GM18499 (cell line): Measurements from ENCODE around the gene APLP2.

Experiments used
- ATAC-seq: cut with Tn5 transposase; IDR thresholded peaks from one replicate; pipeline ENCODE4 v1.9.1; 2021; ENCODE audit warnings: moderate number of reproducible peaks; ENCODE audit not compliant: insufficient read depth, unreplicated experiment

Gene APLP2

GRCh38 chr11:130139401-130139800, 69.7 kb downstream of the APLP2 start:
- ATAC-seq, result no peak

DNA sequence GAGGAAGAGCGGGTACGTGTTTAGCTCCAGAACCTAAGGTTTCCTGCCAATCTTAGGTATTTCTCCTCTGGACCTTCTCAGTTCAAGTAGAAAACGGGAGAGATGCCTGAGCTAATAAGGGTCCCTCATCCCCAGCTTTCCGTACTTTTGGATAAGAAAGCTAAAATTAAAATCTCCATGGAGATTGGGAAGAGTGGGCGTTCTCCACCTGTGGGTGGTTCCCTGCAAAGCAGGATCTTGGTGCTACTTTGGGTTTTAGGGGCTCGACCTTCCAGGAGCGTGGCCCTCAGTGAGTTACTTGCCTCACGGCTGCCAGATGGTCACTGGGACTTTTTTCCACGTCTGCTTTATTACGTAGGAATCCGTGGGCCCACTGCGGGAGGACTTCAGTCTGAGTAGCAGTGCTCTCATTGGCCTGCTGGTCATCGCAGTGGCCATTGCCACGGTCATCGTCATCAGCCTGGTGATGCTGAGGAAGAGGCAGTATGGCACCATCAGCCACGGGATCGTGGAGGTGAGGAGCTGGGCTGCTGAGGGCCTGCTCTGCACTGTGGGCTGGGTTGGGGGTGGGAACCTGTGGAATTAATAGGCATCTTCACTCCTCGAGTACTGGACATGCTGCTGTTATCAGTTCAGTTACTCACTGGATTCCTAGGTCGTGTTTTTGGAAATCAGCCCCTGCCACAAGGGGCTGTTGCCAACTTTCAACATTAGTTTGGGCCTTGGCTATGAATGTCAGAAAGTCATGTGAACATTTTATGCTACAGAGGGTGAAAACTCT, 72.1 kb downstream of the APLP2 start:
- ATAC-seq, result no peak

GRCh38 chr11:130144141-130144540, 74.4 kb downstream of the APLP2 start:
- ATAC-seq, result no peak

DNA sequence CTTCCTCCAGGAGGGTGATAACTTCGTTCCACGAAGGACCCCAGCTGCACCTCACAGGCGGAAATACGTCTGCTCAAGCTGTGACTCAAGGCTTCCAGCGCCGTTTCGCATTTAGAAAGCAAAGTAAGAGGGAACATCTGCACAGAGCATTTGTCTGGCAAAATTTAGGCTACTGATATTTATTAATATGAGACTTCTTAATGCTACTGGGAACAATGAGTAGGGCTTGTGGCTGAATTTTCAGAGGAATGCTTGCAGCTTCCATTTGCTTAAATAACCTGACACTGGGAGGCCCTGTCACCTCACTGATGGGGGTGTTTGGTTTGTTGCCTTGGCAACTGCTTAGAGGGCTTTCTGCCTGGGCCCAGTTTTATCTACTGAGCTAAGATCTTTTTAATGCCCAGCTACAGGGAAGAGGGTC, 75.2 kb downstream of the APLP2 start:
- no peak for ATAC-seq

- no peak for ATAC-seq
These were observed 75.7 kb downstream of the APLP2 start for GRCh38 chr11:130145311-130145812.

- no peak for ATAC-seq
These were observed 76.5 kb downstream of the APLP2 start for GRCh38 chr11:130145975-130146776.

- ATAC-seq, result no peak
These were observed 77.1 kb downstream of the APLP2 start for GRCh38 chr11:130146796-130147195.

DNA sequence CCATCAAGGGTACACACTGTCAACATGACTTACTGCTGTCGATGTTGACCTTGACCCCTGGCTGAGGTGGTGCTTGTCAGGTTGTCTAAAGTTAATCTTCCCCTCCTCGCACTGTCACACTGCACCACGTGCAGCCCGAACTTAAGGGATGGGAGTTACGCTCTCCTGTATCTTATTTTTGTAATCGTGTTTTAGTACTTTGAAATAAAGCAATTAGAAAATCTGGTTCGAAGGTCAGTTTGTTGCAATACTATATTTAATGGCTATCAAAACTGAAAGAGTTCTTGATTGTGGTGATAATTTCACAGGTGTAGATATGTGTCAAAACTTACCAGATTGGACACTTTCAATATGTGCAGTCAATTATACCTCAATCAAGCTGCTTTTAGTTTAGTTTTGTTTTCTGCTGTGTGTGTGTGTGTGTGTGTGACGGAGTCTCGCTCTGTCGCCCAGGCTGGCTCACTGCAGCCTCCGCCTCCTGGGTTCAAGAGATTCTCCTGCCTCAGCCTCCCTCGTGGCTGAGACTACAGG, 79.2 kb downstream of the APLP2 start:
- no peak for ATAC-seq

GRCh38 chr11:130150790-130151189, 81.1 kb downstream of the APLP2 start:
- ATAC-seq, result no peak

DNA sequence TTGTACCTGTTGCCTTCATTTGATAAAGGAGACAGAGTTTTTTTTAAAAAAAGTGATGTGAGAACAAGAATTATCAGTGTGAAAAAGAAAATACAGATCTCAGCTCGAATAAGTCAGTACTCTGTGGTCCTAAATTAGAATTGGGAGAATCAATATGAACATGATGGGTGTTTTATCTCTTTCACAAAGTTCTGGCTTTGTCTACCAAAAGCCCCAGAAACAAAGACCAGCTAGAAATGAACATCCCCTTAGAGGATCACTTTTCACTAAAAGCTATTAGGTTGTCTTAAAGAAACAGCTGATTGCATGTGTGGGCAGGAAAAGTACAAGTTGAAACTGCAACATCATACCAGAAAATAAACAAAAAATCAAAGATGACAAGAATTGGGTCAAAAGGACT, 81.5 kb downstream of the APLP2 start:
- no peak for ATAC-seq

DNA sequence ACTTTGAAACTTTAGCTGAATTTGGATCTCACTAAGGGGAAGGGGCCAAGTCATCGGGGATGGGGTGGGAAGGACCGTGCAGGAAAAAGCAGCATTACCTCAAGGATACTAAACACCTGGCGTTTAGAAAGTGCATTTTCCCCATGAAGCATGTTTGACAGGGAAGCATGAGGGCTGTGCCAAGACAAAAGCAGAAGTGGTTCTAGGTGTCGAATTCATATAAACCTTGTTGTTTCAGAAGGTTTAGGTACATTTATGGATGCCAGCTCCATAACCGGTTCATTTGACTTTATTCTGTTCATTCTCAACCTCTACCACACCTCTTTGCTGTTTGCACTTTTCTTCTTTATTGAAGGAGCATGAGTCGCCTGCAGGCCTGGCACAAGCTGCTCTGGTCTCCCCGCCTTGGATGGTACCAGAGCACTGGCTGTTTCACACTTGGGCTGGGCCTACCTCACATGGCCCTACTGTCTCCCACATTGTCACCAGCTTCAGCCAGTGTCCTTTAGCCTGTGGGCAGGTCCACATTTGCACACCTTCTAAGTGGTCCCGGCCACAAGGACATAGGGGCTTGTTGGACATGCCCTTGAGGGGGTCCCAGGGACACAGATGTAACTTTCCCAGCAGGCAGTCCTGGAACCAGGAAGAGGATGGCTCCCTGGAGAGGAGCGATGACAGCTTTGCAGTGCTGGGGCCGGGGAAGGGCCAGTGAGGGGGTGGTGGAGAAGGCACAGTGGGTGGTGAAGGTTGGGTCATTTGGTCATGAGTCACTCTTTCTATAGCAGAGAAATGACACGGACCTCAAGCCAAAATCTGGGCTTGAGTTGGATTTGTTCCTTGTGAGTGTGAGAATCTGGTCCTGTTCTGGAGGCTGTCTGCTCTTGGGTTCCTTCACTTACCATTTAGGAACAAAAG, 86.7 kb downstream of the APLP2 start:
- no peak for ATAC-seq

DNA sequence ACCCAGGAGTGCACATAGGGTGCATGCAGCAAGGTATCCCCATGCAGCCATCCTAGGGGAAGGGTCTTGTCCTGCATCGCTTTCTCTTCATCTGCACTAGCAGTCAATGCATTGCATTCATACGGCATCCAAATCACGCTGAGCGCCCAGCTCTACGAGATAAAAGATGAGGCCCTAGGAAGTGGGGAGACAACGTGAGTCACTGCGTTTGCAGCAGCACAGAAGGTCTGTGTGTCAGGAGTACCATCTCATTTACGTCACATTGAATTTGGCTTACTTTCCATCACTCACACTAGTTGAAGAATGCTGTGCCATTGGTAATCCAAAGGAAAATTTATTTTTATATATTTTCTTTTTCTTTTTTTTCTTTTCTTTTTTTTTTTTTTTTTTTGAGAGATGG, 87.4 kb downstream of the APLP2 start:
- ATAC-seq, result no peak

- ATAC-seq, result no peak
These were observed 88.1 kb downstream of the APLP2 start for GRCh38 chr11:130157840-130158239.

DNA sequence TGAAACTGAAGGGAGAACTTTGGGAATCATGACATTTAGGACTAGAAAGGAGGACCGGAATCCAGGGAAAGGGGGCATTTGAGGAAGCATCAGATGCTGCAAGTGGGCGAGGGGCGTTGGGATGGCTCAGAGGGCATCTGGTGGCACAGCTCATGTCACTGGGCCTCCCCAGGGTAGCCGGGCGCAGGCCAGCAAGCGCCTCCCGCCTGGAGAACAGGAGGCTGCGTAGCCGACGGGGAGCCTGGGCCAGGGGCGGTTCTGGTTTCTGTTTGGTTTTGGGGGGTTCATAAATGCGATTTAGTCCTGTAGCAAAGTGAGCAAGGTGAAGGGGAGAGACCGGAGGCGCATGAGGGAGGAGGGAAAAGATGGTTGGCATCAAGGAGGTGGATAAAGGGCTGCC, 89.4 kb downstream of the APLP2 start:
- no peak for ATAC-seq

DNA sequence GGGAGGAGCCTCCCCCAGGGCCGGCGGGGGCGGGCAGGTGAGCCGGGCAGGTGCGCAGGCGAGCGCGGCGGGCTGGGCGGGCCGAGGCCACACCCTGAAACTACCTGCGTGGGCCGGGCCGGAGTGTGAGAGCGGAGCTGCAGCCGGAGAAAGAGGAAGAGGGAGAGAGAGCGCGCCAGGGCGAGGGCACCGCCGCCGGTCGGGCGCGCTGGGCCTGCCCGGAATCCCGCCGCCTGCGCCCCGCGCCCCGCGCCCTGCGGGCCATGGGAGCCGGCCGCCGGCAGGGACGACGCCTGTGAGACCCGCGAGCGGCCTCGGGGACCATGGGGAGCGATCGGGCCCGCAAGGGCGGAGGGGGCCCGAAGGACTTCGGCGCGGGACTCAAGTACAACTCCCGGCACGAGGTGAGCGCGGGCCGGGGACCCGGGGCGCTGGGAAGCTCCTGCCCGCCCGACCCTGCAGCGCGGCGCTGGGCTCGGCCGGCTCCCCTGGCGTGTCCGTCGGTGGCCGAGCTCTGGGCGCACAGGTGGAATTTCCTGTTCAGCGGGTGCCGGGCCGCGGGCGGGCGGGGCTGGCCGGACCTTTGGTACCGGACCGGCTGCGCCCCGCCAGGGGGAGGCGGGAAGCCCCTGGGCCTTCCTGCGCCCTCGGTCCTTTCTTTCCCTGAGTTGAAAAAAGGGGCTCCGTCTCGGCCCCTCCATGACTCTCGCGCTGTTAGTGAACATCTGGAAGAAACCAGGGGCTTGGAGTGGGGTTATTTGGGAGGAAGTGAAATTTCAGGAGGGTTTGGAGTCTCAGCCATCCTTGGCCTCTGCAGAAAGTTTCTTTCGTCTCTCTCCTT, 90.2 kb downstream of the APLP2 start, which contains the start of gene ST14:
ST14 (plus strand) TSS at position 126 of the 841 bp plus-strand sequence; CDS start at position 324, 198 bp downstream.
- no peak for ATAC-seq

GRCh38 chr11:130160498-130161155, 90.9 kb downstream of the APLP2 start:
- ATAC-seq, result no peak

DNA sequence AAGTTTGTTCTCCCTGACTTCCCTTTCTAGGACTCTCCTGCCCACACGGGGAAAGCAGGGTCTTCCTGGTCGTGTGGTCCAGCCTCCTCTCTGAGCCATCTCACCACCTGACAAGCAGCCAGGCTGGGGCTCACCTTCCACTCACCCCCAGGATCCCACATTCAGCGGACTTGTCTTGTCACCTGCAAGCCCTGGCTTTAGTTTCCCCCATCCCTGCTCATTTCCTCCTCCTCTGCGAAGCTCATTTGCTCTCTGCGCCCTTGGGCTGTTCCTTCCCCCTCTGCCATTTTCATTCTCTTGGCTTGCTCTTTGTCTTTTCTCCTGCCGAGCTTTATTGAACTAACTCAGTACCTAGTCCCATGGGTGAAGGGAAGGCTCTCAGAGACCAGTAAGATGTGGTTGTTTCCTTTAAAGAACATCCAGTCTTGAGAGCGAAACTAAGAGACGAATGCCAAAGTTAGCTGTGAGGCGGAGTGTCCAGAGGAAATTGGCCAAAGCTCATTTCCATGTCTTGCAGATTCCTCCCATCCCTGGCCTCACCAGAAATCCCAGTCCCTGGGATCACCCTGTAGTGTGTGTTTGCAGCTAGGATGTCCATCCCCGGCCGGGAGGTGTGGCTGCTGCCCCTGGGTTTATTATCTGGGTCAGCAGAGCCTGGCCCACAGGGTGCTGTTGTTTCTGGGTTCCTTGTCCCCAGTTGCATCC, 91.9 kb downstream of the APLP2 start:
- no peak for ATAC-seq

GRCh38 chr11:130162733-130163132, 93.0 kb downstream of the APLP2 start:
- ATAC-seq, result no peak
